Measurements from ENCODE around the gene GAB3. TPM values are rescaled to one million over a fixed set of nuclear protein-coding genes. Genes with fewer than 3 reads are reported as not detected.

The GAB3 gene
- total and polyA plus RNA-seq, 2 of the 4 experiments (the other 2 are of a cell fraction) = 2.2 to 3.7 TPM

GRCh38 chrX:154711264-154711663 lies 39.6 kb downstream of the GAB3 start:
- Histone ChIP-seq H3K36me3 (ENCODE audit: control insufficient read depth, insufficient read depth, low read length) (no peaks in the 10 kb centered on the region), H3K9me3 (ENCODE audit: control insufficient read depth, insufficient read depth, low read length) (no peaks in the 10 kb centered on the region), H3K27me3 (ENCODE audit: control insufficient read depth, insufficient read depth, low read length) (no peaks in the 10 kb centered on the region), H3K56ac (ENCODE audit: extremely low read depth, insufficient read depth, low read length) (no peak overlapping the region), H2AK5ac (ENCODE audit: low read depth, low read length) (no peak overlapping the region), H4K20me1 (ENCODE audit: insufficient read depth, low read length) (0 out of 2 replicates have a peak, but pooled peaks cover 3% of the 10 kb centered on the region), H2BK120ac (ENCODE audit: low read depth, low read length) (no peak overlapping the region), H3K9ac (ENCODE audit: low read depth, low read length) (no peak overlapping the region), H3K23ac (ENCODE audit: low read depth, low read length) (no peak overlapping the region), H3K4me3 (ENCODE audit: insufficient read depth, low read depth, low read length) (no peak overlapping the region), H3K14ac (replicated peaks; ENCODE audit: low read depth, low read length) (no peak overlapping the region), H4K91ac (ENCODE audit: insufficient read depth, low read depth, low read length) (no peak overlapping the region), H3K9me1 (ENCODE audit: insufficient read depth, low read length) (peaks cover 15% of the 10 kb centered on the region; the same call in 1 of the 2 replicates), H2BK20ac (ENCODE audit: low read depth, low read length) (no peak overlapping the region), H3K18ac (ENCODE audit: low read depth, low read length) (no peak overlapping the region), H2BK5ac (ENCODE audit: low read depth, low read length, poor library complexity, severe bottlenecking) (no peak overlapping the region), H2AK9ac (replicated peaks; ENCODE audit: low read depth, low read length, poor library complexity) (no peak overlapping the region), H4K5ac (ENCODE audit: low read depth, low read length) (no peak overlapping the region), H3K27ac (ENCODE audit: insufficient read depth, low read length) (no peak overlapping the region), H3K79me1 (ENCODE audit: low read depth in 1 of 2, low read length in 2 of 2) (no peaks in the 10 kb centered on the region), H2BK15ac (ENCODE audit: low read depth, low read length) (no peak overlapping the region), H4K8ac (ENCODE audit: low read depth in 2 of 2, low read length in 2 of 2) (no peak overlapping the region), H3K4ac (ENCODE audit: low read depth, low read length) (no peak overlapping the region), H2AFZ (replicated peaks; ENCODE audit: low read length, poor library complexity) (no peak overlapping the region), H3K4me2 (ENCODE audit: low read depth, low read length) (no peak overlapping the region), H3K4me1 (ENCODE audit: control insufficient read depth, insufficient read depth, low read length) (peaks cover 7% of the 10 kb centered on the region; the same call in 1 of the 2 replicates)
- POLR2A ChIA-PET (ENCODE audit: unreplicated experiment) = no interaction called here
- WGBS, 2 experiments (ENCODE audit: extremely low coverage in 2 of 2, insufficient read length in 1 of 2) = no CpG with 5 or more reads among the region's 1 CpG
- no peak for DNase-seq
- dilution Hi-C loops (cut with HindIII; ENCODE audit: low sequenced_read_pairs, unreplicated experiment) (no loop called here), in situ Hi-C loops (cut with MboI; ENCODE audit: low sequenced_read_pairs) (no loop called here), intact Hi-C loops (cut with micrococcal nuclease) (loop anchor here (10.0 kb wide), 1 partner anchor 1756 kb away; no protein-coding TSS in a partner anchor)
- no peak for ATAC-seq (ENCODE audit: low read depth)
- TF ChIP-seq RAD21 (IDR thresholded peaks at IDR 0.05; ENCODE audit: low read length) (no peak), POLR2A (IDR thresholded peaks at IDR 0.05; ENCODE audit: low read depth, low read length) (no peak), FOS (IDR thresholded peaks at IDR 0.05; ENCODE audit: low read depth, low read length) (no peak), MXI1 (IDR thresholded peaks at IDR 0.05; ENCODE audit: borderline replicate concordance, low read depth, low read length) (no peak), CHD1 (IDR thresholded peaks at IDR 0.05; ENCODE audit: low read depth, low read length) (no peak), CTCF (conservative IDR thresholded peaks at IDR 0.05; ENCODE audit: low read depth, low read length) (no peak), BHLHE40 (IDR thresholded peaks at IDR 0.05; ENCODE audit: low read depth, low read length) (no peak), SMC3 (IDR thresholded peaks at IDR 0.05; ENCODE audit: low read depth, low read length) (no peak), RFX5 (IDR thresholded peaks at IDR 0.05; ENCODE audit: low read depth, low read length) (no peak), MAFK (IDR thresholded peaks at IDR 0.05; ENCODE audit: low read depth, low read length) (no peak), NFE2L2 (IDR thresholded peaks at IDR 0.05; ENCODE audit: low read depth, low read length) (no peak), CEBPB (IDR thresholded peaks at IDR 0.05; ENCODE audit: low read depth, low read length) (no peak), RCOR1 (IDR thresholded peaks at IDR 0.05; ENCODE audit: insufficient replicate concordance, low read length) (no peak), MAZ (IDR thresholded peaks at IDR 0.05; ENCODE audit: borderline replicate concordance, low read depth, low read length) (no peak)
- TF ChIP-seq, protein P1, sequence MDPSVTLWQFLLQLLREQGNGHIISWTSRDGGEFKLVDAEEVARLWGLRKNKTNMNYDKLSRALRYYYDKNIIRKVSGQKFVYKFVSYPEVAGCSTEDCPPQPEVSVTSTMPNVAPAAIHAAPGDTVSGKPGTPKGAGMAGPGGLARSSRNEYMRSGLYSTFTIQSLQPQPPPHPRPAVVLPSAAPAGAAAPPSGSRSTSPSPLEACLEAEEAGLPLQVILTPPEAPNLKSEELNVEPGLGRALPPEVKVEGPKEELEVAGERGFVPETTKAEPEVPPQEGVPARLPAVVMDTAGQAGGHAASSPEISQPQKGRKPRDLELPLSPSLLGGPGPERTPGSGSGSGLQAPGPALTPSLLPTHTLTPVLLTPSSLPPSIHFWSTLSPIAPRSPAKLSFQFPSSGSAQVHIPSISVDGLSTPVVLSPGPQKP (IDR thresholded peaks at IDR 0.05; ENCODE audit: borderline replicate concordance, low read depth, low read length) = no peak
- TF ChIP-seq, protein P2, sequence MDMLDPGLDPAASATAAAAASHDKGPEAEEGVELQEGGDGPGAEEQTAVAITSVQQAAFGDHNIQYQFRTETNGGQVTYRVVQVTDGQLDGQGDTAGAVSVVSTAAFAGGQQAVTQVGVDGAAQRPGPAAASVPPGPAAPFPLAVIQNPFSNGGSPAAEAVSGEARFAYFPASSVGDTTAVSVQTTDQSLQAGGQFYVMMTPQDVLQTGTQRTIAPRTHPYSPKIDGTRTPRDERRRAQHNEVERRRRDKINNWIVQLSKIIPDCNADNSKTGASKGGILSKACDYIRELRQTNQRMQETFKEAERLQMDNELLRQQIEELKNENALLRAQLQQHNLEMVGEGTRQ (IDR thresholded peaks at IDR 0.05; ENCODE audit: low read depth, low read length) = no peak
- CTCF ChIA-PET = no interaction called here
- BruUV-seq (replicated peaks) = no TSS peak
